ENCODE measurements around the gene CHCHD4.

Gene CHCHD4

GRCh38 chr3:14063152-14063551 lies 61.5 kb downstream of the CHCHD4 start (continued):
- no peak for TF ChIP-seq EGR2 (tag by site-specific recombination; IDR thresholded peaks at IDR 0.05; ENCODE audit: low read depth)
- TF ChIP-seq AEBP2 (tag by site-specific recombination; IDR thresholded peaks at IDR 0.05; ENCODE audit: borderline replicate concordance): no peak
- TF ChIP-seq ZNF704 (tag by site-specific recombination; IDR thresholded peaks at IDR 0.05): no peak
- TF ChIP-seq KLF7 (tag by site-specific recombination; IDR thresholded peaks at IDR 0.05; ENCODE audit: borderline replicate concordance): no peak
- no peak for TF ChIP-seq ZNF133 (tag by site-specific recombination; IDR thresholded peaks at IDR 0.05)
- peak; percentile 38; the same call in 1 of the 2 replicates for TF ChIP-seq ZNF623 (tag by site-specific recombination; IDR thresholded peaks at IDR 0.05)
- no peak for TF ChIP-seq PATZ1 (tag by site-specific recombination; IDR thresholded peaks at IDR 0.05)
- TF ChIP-seq OSR2 (tag by site-specific recombination; IDR thresholded peaks at IDR 0.05): no peak
- TF ChIP-seq ZNF792 (tag by site-specific recombination; IDR thresholded peaks at IDR 0.05): no peak

Measured in HEK293 (cell line).